Ishikawa (cell line): ENCODE measurements around the gene SEC14L3.

Source experiments
- EGR1 ChIP-seq: IDR thresholded peaks from 2 replicates; pipeline ENCODE4 v1.6.1; 2012
- EP300 ChIP-seq: IDR thresholded peaks from 2 replicates; pipeline ENCODE4 v1.6.1; 2012; ENCODE audit warnings: borderline replicate concordance
- FOXM1 ChIP-seq: IDR thresholded peaks from 2 replicates; pipeline ENCODE4 v1.6.1; 2012; ENCODE audit warnings: low read depth, borderline replicate concordance
- NFIC ChIP-seq: IDR thresholded peaks from 2 replicates; pipeline ENCODE4 v1.6.1; 2012
- RAD21 ChIP-seq: IDR thresholded peaks from 2 replicates; pipeline ENCODE4 v1.6.1; 2012; ENCODE audit warnings: low read depth
- REST ChIP-seq: IDR thresholded peaks from 2 replicates; pipeline ENCODE4 v1.6.1; 2012; ENCODE audit warnings: low read depth, mild to moderate bottlenecking
- TAF1 ChIP-seq: IDR thresholded peaks from 2 replicates; pipeline ENCODE4 v1.6.1; 2012; ENCODE audit warnings: low read depth, mild to moderate bottlenecking
- TEAD4 ChIP-seq: IDR thresholded peaks from 2 replicates; pipeline ENCODE4 v1.6.1; 2012

GRCh38 chr22:30488121-30488520 lies 16.3 kb upstream of the SEC14L3 start:
- TF ChIP-seq RAD21 = no peak
- TF ChIP-seq REST = no peak
- TF ChIP-seq TAF1 = no peak
- TF ChIP-seq EP300 = no peak
- no peak for TF ChIP-seq NFIC
- no peak for TF ChIP-seq TEAD4
- TF ChIP-seq EGR1 = no peak
- TF ChIP-seq FOXM1 = no peak
